Loucy (cell line): ENCODE results near the gene TM9SF3.

ENCODE experiments used
- H2AFZ ChIP-seq: fragments of 200-600 bp; sonication (generic); 2 replicates; pipeline ENCODE4 v1.6.0; 2016; ENCODE audit warnings: antibody characterized with exemption, mild to moderate bottlenecking, low read length, moderate library complexity
- H3F3A ChIP-seq: fragments of 200-600 bp; 2 replicates; pipeline ENCODE4 v1.6.0; 2016; ENCODE audit warnings: antibody characterized with exemption, low read depth, mild to moderate bottlenecking
- H3K27me3 ChIP-seq: fragments of 200-600 bp; sonication (generic); 2 replicates; pipeline ENCODE4 v1.6.1; 2014; ENCODE audit warnings: low read length, mild to moderate bottlenecking; ENCODE audit not compliant: insufficient read depth, poor library complexity, severe bottlenecking
- H3K36me3 ChIP-seq: fragments of 200-600 bp; sonication (generic); 2 replicates; pipeline ENCODE4 v1.6.1; 2016; ENCODE audit warnings: low read length; ENCODE audit not compliant: insufficient read depth
- H3K4me1 ChIP-seq: fragments of 200-600 bp; sonication (generic); 2 replicates; pipeline ENCODE4 v1.5.1; 2014; ENCODE audit warnings: low read length, mild to moderate bottlenecking; ENCODE audit not compliant: insufficient read depth, poor library complexity, severe bottlenecking
- H3K4me2 ChIP-seq: fragments of 200-600 bp; sonication (generic); 2 replicates; pipeline ENCODE4 v1.6.0; 2014; ENCODE audit warnings: antibody characterized with exemption, low read length, low read depth, mild to moderate bottlenecking; ENCODE audit not compliant: poor library complexity, severe bottlenecking
- H3K4me3 ChIP-seq: fragments of 200-600 bp; sonication (generic); 2 replicates; pipeline ENCODE4 v1.5.1; 2014; ENCODE audit warnings: low read length, mild to moderate bottlenecking, mixed read lengths; ENCODE audit not compliant: poor library complexity, severe bottlenecking
- H3K79me2 ChIP-seq: fragments of 200-600 bp; sonication (generic); 2 replicates; pipeline ENCODE4 v1.6.1; 2014; ENCODE audit warnings: low read length; ENCODE audit not compliant: insufficient read depth
- H3K9ac ChIP-seq: fragments of 200-600 bp; sonication (generic); 2 replicates; pipeline ENCODE4 v1.6.0; 2014; ENCODE audit warnings: mild to moderate bottlenecking, low read depth, low read length, moderate library complexity; ENCODE audit not compliant: poor library complexity, severe bottlenecking
- H3K9me2 ChIP-seq: fragments of 200-600 bp; sonication (generic); replicated peaks from 2 replicates; pipeline ENCODE4 v1.6.1; 2016; ENCODE audit warnings: low read depth, low read length, mixed read lengths
- H3K9me3 ChIP-seq: fragments of 200-600 bp; sonication (generic); 2 replicates; pipeline ENCODE4 v1.6.1; 2014; ENCODE audit warnings: mild to moderate bottlenecking, antibody characterized with exemption, low read length, low read depth; ENCODE audit not compliant: insufficient read depth
- H4K20me1 ChIP-seq: fragments of 200-600 bp; sonication (generic); 2 replicates; pipeline ENCODE4 v1.6.0; 2014; ENCODE audit warnings: antibody characterized with exemption, low read length, mild to moderate bottlenecking; ENCODE audit not compliant: insufficient read depth, poor library complexity, severe bottlenecking
- CTCF ChIP-seq: fragments of 200-600 bp; sonication (generic); conservative IDR thresholded peaks from 2 replicates; pipeline ENCODE4 v1.5.1; 2014; ENCODE audit warnings: mild to moderate bottlenecking, antibody characterized with exemption, low read length
- EZH2phosphoT487 ChIP-seq: fragments of 200-600 bp; IDR thresholded peaks from 2 replicates; pipeline ENCODE4 v1.6.1; 2018; ENCODE audit warnings: antibody characterized with exemption, mild to moderate bottlenecking, moderate library complexity, borderline replicate concordance

The TM9SF3 gene

GRCh38 chr10:96560489-96560888 lies 26.3 kb downstream of the TM9SF3 start:
- H3K79me2 ChIP-seq: peaks cover 12% of the 10 kb centered on the region; the same call in 1 of the 2 replicates

GRCh38 chr10:96556003-96556402 lies 30.8 kb downstream of the TM9SF3 start:
- Histone ChIP-seq H3F3A (no peaks in the 10 kb centered on the region), H3K9ac (no peak overlapping the region), H3K9me2 (no peaks in the 10 kb centered on the region), H3K4me3 (no peak overlapping the region), H3K9me3 (no peaks in the 10 kb centered on the region), H3K36me3 (peaks cover 87% of the 10 kb centered on the region; the same call in 1 of the 2 replicates), H3K4me1 (no peaks in the 10 kb centered on the region), H4K20me1 (peaks cover 8% of the 10 kb centered on the region), H3K79me2 (no peaks in the 10 kb centered on the region), H3K4me2 (no peak overlapping the region), H3K27me3 (no peaks in the 10 kb centered on the region), H2AFZ (no peak overlapping the region)
- TF ChIP-seq CTCF (peak; percentile 67), EZH2phosphoT487 (no peak)

More at GRCh38 chr10:96560489-96560888, 26.3 kb downstream of the TM9SF3 start:
- H3K9me3 ChIP-seq: no peaks in the 10 kb centered on the region
- no peaks in the 10 kb centered on the region for H3K4me1 ChIP-seq
- H4K20me1 ChIP-seq: peaks cover 31% of the 10 kb centered on the region
- TF ChIP-seq CTCF: no peak
- no peak for TF ChIP-seq EZH2phosphoT487
- peaks cover 83% of the 10 kb centered on the region; the same call in 1 of the 2 replicates for H3K36me3 ChIP-seq
- no peak overlapping the region for H3K4me2 ChIP-seq
- no peak overlapping the region for H3K4me3 ChIP-seq
- H3F3A ChIP-seq: no peaks in the 10 kb centered on the region
- H3K9ac ChIP-seq: no peak overlapping the region
- H2AFZ ChIP-seq: no peak overlapping the region
- no peaks in the 10 kb centered on the region for H3K9me2 ChIP-seq
- H3K27me3 ChIP-seq: no peaks in the 10 kb centered on the region

GRCh38 chr10:96555330-96555729 lies 31.5 kb downstream of the TM9SF3 start:
- Histone ChIP-seq H3K4me2 (no peak overlapping the region), H3K79me2 (no peaks in the 10 kb centered on the region), H3K4me1 (no peaks in the 10 kb centered on the region), H3K9me2 (no peaks in the 10 kb centered on the region), H3K27me3 (no peaks in the 10 kb centered on the region), H3F3A (no peaks in the 10 kb centered on the region), H3K4me3 (no peak overlapping the region), H2AFZ (no peak overlapping the region), H3K9me3 (no peaks in the 10 kb centered on the region), H3K9ac (no peak overlapping the region), H4K20me1 (peaks cover 8% of the 10 kb centered on the region), H3K36me3 (peaks cover 88% of the 10 kb centered on the region; the same call in 1 of the 2 replicates)
- TF ChIP-seq CTCF: no peak
- TF ChIP-seq EZH2phosphoT487: no peak
